ENCODE measurements around the gene DAB1.

DNA sequence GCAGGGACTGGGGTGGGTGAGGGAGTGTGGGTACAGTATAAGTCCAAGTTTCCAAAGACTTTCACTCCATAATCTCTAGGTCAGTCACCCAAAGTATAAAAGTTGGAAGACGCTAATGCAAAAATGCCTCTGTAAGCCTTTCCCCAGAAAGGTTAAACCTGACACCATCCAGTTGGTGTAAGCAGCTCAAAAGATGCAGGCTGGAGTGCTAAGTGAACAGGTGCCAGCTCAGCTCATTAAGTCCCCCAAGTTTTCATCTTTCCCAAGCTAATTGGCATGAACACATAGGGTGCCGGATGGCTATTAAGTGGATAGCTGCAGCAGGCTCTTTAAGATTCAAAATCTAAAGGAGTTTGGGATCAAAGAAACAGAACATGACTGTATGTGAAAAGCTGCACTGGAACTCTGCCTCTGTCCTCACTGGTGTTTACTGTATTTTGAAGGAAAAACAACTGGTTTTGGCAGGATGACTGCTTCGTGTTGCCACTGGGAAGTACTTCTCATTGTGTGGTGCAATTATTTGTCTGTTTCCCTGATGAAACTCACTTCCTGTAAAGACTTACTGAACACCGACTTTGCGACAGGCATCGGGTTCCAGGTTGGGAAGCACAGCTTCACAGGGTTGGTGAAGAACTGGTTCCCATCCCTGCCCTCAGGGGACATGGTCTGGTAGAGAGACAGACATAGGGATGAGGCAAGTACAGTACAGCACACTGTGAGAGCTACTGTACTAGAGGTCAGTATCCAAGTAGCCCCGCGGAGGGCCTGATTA, 152.7 kb downstream of the DAB1 start:
- TF ChIP-seq CTCF (conservative IDR thresholded peaks at IDR 0.05 in 1 of 2, IDR thresholded peaks at IDR 0.05 in 1 of 2; ENCODE audit: extremely low read depth in 1 of 2, insufficient read depth in 1 of 2, low read depth in 1 of 2, low read length in 2 of 2) (no peak), EZH2 (IDR thresholded peaks at IDR 0.05; ENCODE audit: borderline replicate concordance, low read length) (no peak)
